Skin epidermis (tissue), 12 donors: ENCODE results near the gene CRB1.

Experiments used
- H3K27ac ChIP-seq, 21 experiments: fragments of 200-600 bp; sonication (generic) in 11 of 21; one replicate each; pipeline ENCODE4 v1.5.0; 2020; ENCODE audit warnings: mild to moderate bottlenecking in 3 of 21, inconsistent platforms in 2 of 21, moderate library complexity in 2 of 21
- H3K4me3 ChIP-seq, 7 experiments: fragments of 200-600 bp; sonication (generic) in 2 of 7; one replicate each; pipeline ENCODE4 v1.5.0; 2020; ENCODE audit warnings: inconsistent platforms in 2 of 7, mild to moderate bottlenecking in 2 of 7, moderate library complexity in 1 of 7

Gene CRB1

GRCh38 chr1:197439708-197440280 is 171.7 kb downstream of the CRB1 start:
- no peak overlapping the region for H3K4me3 ChIP-seq
- H3K27ac ChIP-seq = no peak overlapping the region

GRCh38 chr1:197440715-197441114 is 172.7 kb downstream of the CRB1 start:
- H3K4me3 ChIP-seq = no peak overlapping the region
- no peak overlapping the region for H3K27ac ChIP-seq

GRCh38 chr1:197441999-197442414 is 174.0 kb downstream of the CRB1 start:
- no peak overlapping the region for H3K4me3 ChIP-seq
- no peak overlapping the region for H3K27ac ChIP-seq

GRCh38 chr1:197444755-197445154 is 176.7 kb downstream of the CRB1 start:
- Histone ChIP-seq H3K27ac (no peak overlapping the region), H3K4me3 (no peak overlapping the region)

- H3K4me3 ChIP-seq = no peak overlapping the region
Measured at GRCh38 chr1:197448121-197448779, 180.2 kb downstream of the CRB1 start.

GRCh38 chr1:197451381-197451780 is 183.3 kb downstream of the CRB1 start:
- Histone ChIP-seq H3K27ac (no peak overlapping the region), H3K4me3 (no peak overlapping the region)

More at GRCh38 chr1:197448121-197448779, 180.2 kb downstream of the CRB1 start:
- H3K27ac ChIP-seq = no peak overlapping the region

- H3K4me3 ChIP-seq = no peak overlapping the region
- H3K27ac ChIP-seq = no peak overlapping the region
Measured at GRCh38 chr1:197453376-197454058, 185.5 kb downstream of the CRB1 start.

- H3K27ac ChIP-seq = no peak overlapping the region
- no peak overlapping the region for H3K4me3 ChIP-seq
Measured at GRCh38 chr1:197462539-197462938, 194.5 kb downstream of the CRB1 start.

- Histone ChIP-seq H3K4me3 (no peak overlapping the region), H3K27ac (no peak overlapping the region)
Measured at GRCh38 chr1:197463142-197463541, 195.1 kb downstream of the CRB1 start.

GRCh38 chr1:197464044-197464443 is 196.0 kb downstream of the CRB1 start:
- Histone ChIP-seq H3K27ac (peak overlapping the region in 1 of 21 experiments; percentile 50), H3K4me3 (no peak overlapping the region)

- no peak overlapping the region for H3K27ac ChIP-seq
Measured at GRCh38 chr1:197465528-197466327, 197.7 kb downstream of the CRB1 start.

GRCh38 chr1:197466813-197467212 is 198.8 kb downstream of the CRB1 start:
- Histone ChIP-seq H3K27ac (no peak overlapping the region), H3K4me3 (no peak overlapping the region)

More at GRCh38 chr1:197465528-197466327, 197.7 kb downstream of the CRB1 start:
- H3K4me3 ChIP-seq = no peak overlapping the region

GRCh38 chr1:197467881-197468280 is 199.8 kb downstream of the CRB1 start:
- Histone ChIP-seq H3K27ac (no peak overlapping the region), H3K4me3 (no peak overlapping the region)

- H3K27ac ChIP-seq = no peak overlapping the region
- H3K4me3 ChIP-seq = no peak overlapping the region
Measured at GRCh38 chr1:197468543-197469175, 200.6 kb downstream of the CRB1 start.

- Histone ChIP-seq H3K4me3 (no peak overlapping the region), H3K27ac (no peak overlapping the region)
Measured at GRCh38 chr1:197469620-197470210, 201.7 kb downstream of the CRB1 start.

- Histone ChIP-seq H3K4me3 (no peak overlapping the region), H3K27ac (no peak overlapping the region)
Measured at GRCh38 chr1:197470330-197470729, 202.3 kb downstream of the CRB1 start.

GRCh38 chr1:197471248-197471985 is 203.4 kb downstream of the CRB1 start:
- Histone ChIP-seq H3K27ac (no peak overlapping the region), H3K4me3 (no peak overlapping the region)

GRCh38 chr1:197472141-197472540 is 204.1 kb downstream of the CRB1 start:
- Histone ChIP-seq H3K4me3 (no peak overlapping the region), H3K27ac (no peak overlapping the region)

GRCh38 chr1:197480446-197480845 is 212.4 kb downstream of the CRB1 start:
- H3K4me3 ChIP-seq = no peak overlapping the region
- no peak overlapping the region for H3K27ac ChIP-seq
